Activated naive CD8-positive, alpha-beta T cell treated with anti-CD3 and anti-CD28 coated beads for 36 hours (primary cell): Measurements from ENCODE around the gene SAP130. TPM values are rescaled to one million over a fixed set of nuclear protein-coding genes. Genes with fewer than 3 reads are reported as not detected.

Experiments
- DNase-seq: peaks from one replicate; pipeline ENCODE4 v3.0.0; 2021
- H3K27ac Mint-ChIP-seq: one replicate; pipeline ENCODE4 v1.8.0; 2022; ENCODE audit warnings: mild to moderate bottlenecking, moderate library complexity, mixed read lengths
- H3K27me3 Mint-ChIP-seq: one replicate; pipeline ENCODE4 v1.8.0; 2022; ENCODE audit warnings: mild to moderate bottlenecking, mixed read lengths
- H3K36me3 Mint-ChIP-seq: one replicate; pipeline ENCODE4 v1.8.0; 2021; ENCODE audit warnings: mild to moderate bottlenecking, mixed read lengths
- H3K4me1 Mint-ChIP-seq: one replicate; pipeline ENCODE4 v1.8.0; 2021; ENCODE audit warnings: mixed read lengths
- H3K4me3 Mint-ChIP-seq: one replicate; pipeline ENCODE4 v1.8.0; 2022; ENCODE audit warnings: mild to moderate bottlenecking, moderate library complexity, mixed read lengths
- H3K9me3 Mint-ChIP-seq: one replicate; pipeline ENCODE4 v1.8.0; 2022; ENCODE audit warnings: mixed read lengths
- total RNA-seq, 2 experiments: library from RNA; stranded (reverse); gene quantifications; one replicate each; pipeline ENCODE4 v1.2.3, GENCODE V29; 2021

SAP130 gene
- total RNA-seq, 2 experiments from 2014 or later: 24.4 to 26.7 TPM

DNA sequence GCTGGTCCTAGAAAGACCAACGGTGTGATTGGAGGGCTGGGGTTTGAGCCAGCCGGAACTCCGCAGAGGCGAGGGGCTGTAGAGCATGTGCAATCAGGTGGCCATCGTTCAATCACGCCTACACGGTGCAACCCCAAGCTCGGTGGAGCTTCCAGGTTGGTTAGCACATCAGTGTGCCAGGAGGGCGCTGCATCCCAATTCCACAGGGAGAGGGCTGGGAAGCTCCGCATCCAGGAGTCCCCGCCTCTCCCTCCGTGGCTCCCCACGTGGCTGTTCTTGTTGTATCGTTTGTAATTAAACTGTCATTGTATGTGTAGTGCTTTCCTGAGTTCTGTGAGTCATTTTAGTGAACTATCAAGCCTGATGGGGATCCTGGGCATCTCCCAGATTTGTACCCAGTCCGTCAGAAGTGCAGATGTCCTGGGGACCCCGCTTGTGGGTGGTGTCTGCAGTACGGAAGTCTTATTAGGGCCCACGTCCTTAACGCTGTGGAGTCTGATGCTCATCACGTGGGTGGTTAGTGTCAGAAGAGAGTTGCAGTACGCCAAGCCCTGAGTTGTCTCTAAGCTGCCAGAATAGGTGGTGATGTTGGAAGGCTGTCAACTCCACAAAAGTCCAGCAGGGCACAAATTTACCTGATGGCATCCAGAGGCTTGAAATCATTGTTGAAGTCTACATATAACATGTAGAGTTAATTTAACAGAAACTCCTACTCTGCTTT, 121.5 kb downstream of the SAP130 start:
- Mint-ChIP-seq H3K36me3 (no peaks in the 10 kb centered on the region), H3K9me3 (no peaks in the 10 kb centered on the region), H3K4me1 (no peaks in the 10 kb centered on the region), H3K27ac (no peak overlapping the region), H3K4me3 (no peak overlapping the region), H3K27me3 (no peaks in the 10 kb centered on the region)
- no peak for DNase-seq

DNA sequence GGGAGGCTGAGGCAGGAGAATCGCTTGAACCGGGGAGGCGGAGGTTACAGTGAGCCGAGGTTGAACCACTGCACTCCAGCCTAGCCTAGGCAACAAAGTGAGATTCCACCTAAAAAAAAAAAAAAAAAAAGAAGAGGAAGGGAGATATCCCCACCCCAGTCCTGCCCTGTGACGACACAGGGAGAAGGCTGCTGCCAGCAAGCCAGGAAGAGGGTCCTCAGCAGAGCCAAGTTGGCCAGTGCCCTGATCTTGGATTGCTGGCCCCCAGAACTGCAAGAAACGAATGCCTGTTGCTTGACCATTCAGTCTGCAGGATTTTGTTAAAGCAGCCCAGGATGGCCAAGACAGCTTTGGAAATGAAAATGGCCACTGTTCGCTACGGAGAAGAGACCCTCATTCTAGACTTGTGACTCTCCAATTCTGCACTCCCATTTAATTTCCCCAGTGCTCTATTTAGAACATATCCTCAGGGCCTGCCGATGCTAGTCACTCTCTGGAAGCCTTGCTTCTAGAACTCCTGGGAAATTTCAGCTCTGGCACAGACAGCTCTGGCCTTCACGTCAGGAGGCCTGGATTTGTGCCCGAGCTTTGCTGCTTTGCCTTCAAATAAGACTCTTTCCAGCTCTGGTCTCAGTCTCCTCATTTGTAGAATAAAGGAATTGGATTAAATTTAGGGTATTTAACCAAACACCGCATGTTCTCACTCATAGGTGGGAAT, 126.4 kb downstream of the SAP130 start:
- Mint-ChIP-seq H3K27ac (no peak overlapping the region), H3K4me1 (no peaks in the 10 kb centered on the region), H3K27me3 (no peaks in the 10 kb centered on the region), H3K9me3 (no peaks in the 10 kb centered on the region), H3K4me3 (no peak overlapping the region), H3K36me3 (no peaks in the 10 kb centered on the region)
- DNase-seq: no peak

DNA sequence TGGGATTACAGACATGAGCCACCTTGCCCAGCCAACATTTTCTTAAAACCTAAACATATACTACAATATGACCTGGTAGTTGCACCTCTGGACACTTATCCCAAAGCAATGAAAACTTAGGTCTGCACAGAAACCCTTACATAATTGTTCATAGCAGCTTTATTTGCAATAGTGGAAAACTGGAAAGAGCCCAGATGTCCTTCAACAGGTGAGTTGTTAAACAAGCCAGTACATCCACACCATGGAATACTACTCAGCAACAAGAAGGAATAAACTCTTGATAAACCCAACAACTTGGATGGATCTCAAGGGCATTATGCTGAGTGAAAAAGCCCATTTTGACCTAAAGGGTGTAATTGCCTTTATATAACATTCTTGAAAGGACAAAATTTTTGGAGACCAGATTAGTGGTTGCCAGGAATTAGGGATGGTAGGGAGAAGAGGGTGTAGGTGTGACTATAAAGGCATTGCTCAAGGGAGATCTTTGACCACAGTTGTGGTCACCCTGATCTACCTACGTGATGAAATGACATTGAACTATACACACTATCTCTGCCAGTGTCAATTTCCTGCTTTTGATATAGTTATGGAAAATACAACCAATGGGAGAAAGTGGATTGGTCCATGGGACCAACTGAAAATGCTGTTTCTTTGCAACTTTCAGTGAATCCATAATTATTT, 130.2 kb downstream of the SAP130 start:
- no peak overlapping the region for H3K4me3 Mint-ChIP-seq
- H3K4me1 Mint-ChIP-seq: no peaks in the 10 kb centered on the region
- H3K9me3 Mint-ChIP-seq: no peaks in the 10 kb centered on the region
- no peaks in the 10 kb centered on the region for H3K36me3 Mint-ChIP-seq
- no peak overlapping the region for H3K27ac Mint-ChIP-seq
- no peaks in the 10 kb centered on the region for H3K27me3 Mint-ChIP-seq
- no peak for DNase-seq

DNA sequence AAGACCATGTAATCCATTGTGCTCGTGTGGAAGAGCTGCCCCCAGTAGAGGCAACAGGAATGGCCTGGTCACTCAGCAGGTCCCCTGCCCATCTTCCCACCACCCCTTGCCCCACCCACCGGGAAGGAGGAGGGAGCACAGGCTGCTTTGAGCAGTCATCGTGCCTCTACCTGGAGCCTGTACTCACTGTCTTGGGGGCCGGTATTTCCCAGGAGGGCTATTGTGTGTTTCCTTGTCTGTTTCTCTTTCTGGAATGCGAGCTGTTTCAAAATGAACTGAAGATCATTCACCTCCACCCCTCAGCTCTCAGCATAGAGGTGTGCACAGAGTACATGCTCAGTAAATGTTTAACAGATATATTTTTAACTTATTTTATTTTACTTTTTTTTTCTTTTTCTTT, 134.4 kb downstream of the SAP130 start:
- Mint-ChIP-seq H3K9me3 (no peaks in the 10 kb centered on the region), H3K27me3 (no peaks in the 10 kb centered on the region), H3K27ac (no peak overlapping the region), H3K4me1 (peaks cover 5% of the 10 kb centered on the region), H3K36me3 (peaks cover 2% of the 10 kb centered on the region), H3K4me3 (no peak overlapping the region)
- no peak for DNase-seq

DNA sequence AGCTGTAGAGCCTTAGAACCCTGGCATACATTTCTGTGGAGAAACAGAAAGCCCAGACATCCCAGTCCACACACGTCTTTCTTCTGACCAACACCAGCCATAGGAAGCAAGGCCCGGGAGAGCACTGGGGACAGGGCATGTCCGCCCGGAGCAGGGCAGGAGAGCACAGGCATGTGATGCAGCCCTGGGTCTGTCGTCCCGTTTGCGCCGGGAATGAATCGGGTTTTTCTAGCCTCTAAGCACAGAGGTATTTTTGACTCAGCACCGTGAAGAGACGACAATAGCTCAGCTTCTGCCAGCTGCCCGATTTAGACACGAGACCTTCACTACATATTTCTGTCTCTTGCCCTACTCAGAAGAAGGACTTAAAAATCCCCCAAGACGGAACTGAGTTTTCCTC, 134.8 kb downstream of the SAP130 start:
- no peak overlapping the region for H3K4me3 Mint-ChIP-seq

DNA sequence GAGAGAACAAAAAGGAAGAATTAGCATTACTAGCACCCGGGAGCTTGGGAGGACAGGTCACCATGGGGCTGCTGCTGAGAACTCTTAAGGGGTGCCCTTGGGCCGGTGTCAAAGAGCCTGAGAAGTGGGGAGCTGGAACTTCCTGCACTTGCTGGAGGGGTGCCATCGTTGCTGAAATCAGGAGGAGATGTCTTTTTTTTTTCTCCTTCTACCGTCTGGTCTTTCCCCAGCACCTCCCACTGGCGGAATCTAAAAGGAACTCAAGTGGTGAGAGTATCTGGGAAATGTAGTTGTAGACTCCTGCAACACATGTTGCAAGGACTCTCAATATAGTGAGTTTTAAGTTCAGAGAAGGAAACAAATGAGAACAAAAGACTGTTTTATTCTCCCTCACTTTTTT, 136.0 kb downstream of the SAP130 start:
- DNase-seq: no peak
- Mint-ChIP-seq H3K4me3 (no peak overlapping the region), H3K4me1 (peaks cover 16% of the 10 kb centered on the region), H3K27me3 (no peaks in the 10 kb centered on the region), H3K9me3 (no peaks in the 10 kb centered on the region), H3K36me3 (peaks cover 2% of the 10 kb centered on the region), H3K27ac (no peak overlapping the region)

More for the DNA sequence above, 134.8 kb downstream of the SAP130 start:
- no peaks in the 10 kb centered on the region for H3K9me3 Mint-ChIP-seq
- peaks cover 2% of the 10 kb centered on the region for H3K36me3 Mint-ChIP-seq
- peaks cover 5% of the 10 kb centered on the region for H3K4me1 Mint-ChIP-seq
- H3K27ac Mint-ChIP-seq: no peak overlapping the region
- H3K27me3 Mint-ChIP-seq: no peaks in the 10 kb centered on the region
- DNase-seq: no peak

Other genes with a start within 250 kb of the SAP130 start
- gene WDR33, start 216.9 kb downstream of the SAP130 start, total RNA-seq: 10 to 100 TPM; 76.5 to 82.5 TPM
- 10 to 100 TPM; 91.8 to 97.2 TPM for gene POLR2D, start 169.9 kb downstream of the SAP130 start, total RNA-seq
- 10 to 100 TPM; 16.4 to 17.4 TPM for gene AMMECR1L, start 142.1 kb downstream of the SAP130 start, total RNA-seq
- gene UGGT1, start 63.1 kb upstream of the SAP130 start, total RNA-seq: 10 to 100 TPM; 49.8 to 50.1 TPM